A172 (cell line): Measurements from ENCODE around the gene MTNR1B. TPM values are rescaled to one million over a fixed set of nuclear protein-coding genes. Genes with fewer than 3 reads are reported as not detected.

Experiments
- DNase-seq: peaks from one replicate; pipeline ENCODE4 v3.0.0-alpha.2; 2015; ENCODE audit warnings: low spot score
- total RNA-seq: library from RNA; depleted of rRNA; stranded (reverse); fragments of >200 nt; shearing (Covaris generic); gene quantifications from 2 replicates; pipeline ENCODE4 v1.2.3, GENCODE V29; 2014; rRNA removed

Gene MTNR1B
- total RNA-seq: not detected in 2 replicates

DNA sequence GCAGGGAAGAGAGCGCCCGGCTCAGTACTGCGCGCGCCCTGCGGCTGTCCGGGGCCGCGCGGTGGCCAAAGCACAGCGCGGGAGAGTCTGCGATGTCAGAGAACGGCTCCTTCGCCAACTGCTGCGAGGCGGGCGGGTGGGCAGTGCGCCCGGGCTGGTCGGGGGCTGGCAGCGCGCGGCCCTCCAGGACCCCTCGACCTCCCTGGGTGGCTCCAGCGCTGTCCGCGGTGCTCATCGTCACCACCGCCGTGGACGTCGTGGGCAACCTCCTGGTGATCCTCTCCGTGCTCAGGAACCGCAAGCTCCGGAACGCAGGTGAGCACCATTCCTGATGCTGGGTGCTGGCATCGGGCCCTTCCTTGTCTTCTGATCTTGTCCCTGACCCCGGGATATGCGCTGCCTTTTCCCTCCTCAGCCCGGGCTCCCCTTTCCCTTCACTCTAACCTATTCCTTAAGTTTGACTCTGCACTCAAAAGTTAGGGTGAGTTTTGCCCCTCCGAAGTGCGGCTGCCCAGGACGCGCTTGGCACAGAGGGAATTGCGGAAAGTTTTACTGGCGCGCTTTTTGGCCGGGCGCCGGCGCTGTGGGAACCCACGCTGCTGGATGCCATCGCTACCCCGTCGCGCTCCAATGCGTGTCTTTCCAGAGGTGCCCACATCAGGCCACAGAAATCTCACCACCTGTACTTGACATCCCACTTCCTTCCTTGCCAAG is at the start of gene MTNR1B:
TSS of gene MTNR1B (plus strand) at position 18 of the 714 bp plus-strand sequence. CDS start at position 93, 75 bp downstream.
- no peak for DNase-seq

GRCh38 chr11:92920331-92920730 is 49.1 kb upstream of the MTNR1B start:
- DNase-seq: no peak

DNA sequence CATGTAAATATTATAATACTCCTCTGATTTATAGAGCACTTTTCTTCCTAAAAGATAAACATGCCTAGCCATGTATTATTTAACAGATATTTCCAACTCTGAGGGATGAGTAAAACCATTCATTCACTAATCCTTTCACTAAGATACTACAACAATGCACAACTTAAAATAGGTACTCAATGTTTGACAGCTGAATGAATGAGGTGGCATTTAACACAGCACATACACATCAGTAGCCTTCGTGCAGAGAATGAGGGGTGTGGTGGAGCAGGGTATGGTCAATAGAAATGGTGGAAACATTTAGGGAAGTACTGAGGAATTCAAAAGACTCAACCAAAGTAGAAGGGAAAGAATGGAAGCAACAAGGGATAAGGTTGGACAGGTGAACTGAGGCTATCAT is 46.7 kb upstream of the MTNR1B start:
- DNase-seq: no peak

- DNase-seq: no peak
Observed at GRCh38 chr11:92929246-92929645, 40.2 kb upstream of the MTNR1B start.

DNA sequence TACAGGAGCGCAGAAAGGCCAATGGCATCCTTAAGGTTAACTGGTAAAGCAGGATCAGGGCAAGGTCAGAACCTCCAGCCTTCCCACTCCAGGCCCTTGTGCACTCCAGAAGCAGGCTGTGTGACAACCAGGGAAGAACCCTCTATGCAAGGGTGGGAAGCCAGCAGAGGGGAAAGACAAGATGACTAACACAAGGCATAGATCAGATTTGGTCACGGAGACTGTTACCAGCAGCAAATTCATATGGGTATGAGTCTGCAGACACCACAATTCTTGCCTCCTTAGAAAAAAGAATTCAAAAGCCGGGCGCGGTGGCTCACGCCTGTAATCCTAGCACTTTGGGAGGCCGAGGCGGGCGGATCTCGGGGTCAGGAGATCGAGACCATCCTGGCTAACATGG is 39.8 kb upstream of the MTNR1B start:
- DNase-seq: no peak

GRCh38 chr11:92931746-92932422 is 37.6 kb upstream of the MTNR1B start:
- peak; percentile 11 for DNase-seq

- DNase-seq: no peak
Observed at GRCh38 chr11:92939305-92939704, 30.1 kb upstream of the MTNR1B start.

DNA sequence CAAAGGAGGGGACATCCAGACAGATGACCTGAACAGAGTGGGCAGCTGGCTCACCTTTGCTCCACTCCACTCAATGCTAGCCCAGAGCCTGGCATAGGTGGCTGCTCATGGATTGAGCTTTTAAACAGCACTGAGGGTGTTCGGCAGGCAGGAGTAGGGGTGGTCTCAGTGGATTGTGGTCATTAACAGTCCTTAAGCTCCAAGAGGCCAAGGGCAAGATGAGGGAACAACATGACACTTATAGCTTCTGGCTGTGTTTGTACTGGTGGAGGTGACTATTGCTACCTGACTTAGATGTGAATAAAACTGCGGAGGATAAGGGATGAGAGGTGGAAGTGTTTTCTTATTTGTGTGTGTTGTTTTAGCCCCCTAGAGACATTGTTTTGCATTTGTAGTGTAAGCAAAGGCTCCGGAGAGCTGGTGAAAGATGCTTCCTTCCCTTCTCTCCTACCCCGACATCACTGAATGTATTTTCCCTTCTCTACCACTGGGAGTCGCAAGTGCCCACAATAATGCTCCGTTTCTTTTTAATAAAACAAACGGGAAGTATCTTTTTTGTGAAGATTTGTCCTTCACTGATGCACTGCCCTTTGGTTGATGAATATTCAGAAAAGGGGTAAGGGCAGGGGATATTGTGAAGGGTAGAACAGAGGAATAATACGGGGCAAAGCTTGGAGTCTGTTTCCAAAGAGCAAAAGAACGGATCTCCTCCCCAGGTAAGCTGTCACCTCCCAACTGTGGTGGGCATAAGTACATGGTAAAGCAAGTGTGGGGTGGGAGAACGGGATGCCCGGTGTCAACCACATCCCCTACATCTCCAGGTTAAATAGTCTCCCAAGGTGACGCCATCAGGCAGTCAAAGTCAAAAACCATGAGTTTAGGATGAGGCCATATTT is 27.5 kb upstream of the MTNR1B start:
- DNase-seq: peak; percentile 10

GRCh38 chr11:92946707-92947106 is 22.7 kb upstream of the MTNR1B start:
- no peak for DNase-seq

DNA sequence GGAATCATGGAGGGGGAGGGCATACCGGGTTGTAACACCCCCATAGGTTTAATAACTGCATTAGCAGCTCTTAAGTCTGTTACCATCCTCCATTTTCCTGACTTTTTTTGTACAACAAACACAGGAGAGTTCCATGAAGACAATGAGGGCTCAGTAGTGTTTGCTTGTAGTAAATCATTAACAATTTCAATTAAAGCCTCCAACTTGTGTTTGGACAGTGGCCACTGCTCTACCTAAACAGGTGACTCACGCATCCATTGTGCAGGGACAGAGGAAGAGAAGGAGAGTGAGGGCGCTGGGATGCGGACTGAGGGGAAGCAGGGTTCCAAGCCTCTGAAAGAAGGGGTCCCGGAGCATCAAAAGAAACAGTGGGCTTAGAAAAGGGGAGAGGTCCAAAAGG is 21.3 kb upstream of the MTNR1B start:
- DNase-seq: no peak

- no peak for DNase-seq
Observed at GRCh38 chr11:92954003-92954402, 15.4 kb upstream of the MTNR1B start.

DNA sequence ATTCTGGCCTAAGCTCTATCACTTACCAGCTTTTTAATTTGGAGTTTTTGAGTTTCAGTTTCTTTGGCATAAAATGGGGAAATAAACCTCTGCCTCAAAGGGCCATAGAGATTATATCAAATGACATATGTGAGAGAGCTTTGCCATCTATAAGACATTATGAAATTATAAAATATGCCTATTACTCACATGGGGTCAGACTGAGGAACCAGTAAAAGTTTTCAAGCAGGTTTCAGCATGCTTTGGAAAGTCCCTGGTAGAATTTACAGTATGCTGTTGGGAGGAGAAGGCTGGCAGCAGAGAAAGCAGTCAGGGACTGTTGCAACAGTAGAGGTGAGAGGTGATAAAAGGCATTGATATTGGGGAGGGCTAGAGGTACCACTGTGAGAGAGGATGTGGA is 13.6 kb upstream of the MTNR1B start:
- no peak for DNase-seq

- DNase-seq: no peak
Observed at GRCh38 chr11:92960886-92961285, 8.6 kb upstream of the MTNR1B start.

GRCh38 chr11:92962446-92962845 is 7.0 kb upstream of the MTNR1B start:
- DNase-seq: no peak

DNA sequence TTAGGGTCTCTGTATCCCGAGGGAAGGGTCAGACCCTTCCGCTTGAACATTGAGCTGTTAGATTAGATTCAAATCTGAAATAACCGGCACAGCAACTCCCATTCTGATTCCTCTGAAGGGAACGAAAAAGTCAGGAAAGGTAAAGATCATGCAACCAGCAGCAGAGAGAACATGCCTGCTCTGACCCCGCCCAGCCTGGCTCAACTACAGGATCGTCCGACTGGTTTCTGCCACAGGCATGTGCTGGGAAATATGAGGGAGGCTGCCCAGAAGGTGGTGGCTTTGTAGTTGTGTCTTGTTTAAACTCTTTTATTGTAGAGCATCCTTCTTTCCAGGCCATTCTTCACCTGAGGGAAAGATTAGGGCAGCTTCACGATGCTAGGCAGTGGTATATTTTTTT is 5.0 kb upstream of the MTNR1B start:
- no peak for DNase-seq

- no peak for DNase-seq
Observed at GRCh38 chr11:92965196-92965595, 4.3 kb upstream of the MTNR1B start.

GRCh38 chr11:92967178-92967577 is 2.3 kb upstream of the MTNR1B start:
- no peak for DNase-seq

- no peak for DNase-seq
Observed at GRCh38 chr11:92967867-92968266, 1.6 kb upstream of the MTNR1B start.

DNA sequence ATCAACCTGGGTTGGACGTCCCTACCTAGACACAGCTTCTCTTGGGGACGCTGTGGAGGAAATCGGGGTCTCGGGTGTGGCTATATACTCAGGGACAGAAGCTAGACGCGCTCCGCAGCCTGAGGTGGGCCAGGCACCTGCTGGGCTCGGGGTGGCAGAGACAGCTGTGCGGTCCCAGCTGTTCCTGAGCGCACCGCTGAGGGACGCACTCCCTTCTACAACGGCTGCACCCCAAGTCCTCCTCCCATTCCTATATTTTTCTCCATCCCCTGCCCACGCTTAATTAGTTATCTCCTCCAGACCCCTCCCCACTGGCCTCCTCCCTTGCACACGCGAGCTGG is 188 bp upstream of the MTNR1B start:
- DNase-seq: no peak

DNA sequence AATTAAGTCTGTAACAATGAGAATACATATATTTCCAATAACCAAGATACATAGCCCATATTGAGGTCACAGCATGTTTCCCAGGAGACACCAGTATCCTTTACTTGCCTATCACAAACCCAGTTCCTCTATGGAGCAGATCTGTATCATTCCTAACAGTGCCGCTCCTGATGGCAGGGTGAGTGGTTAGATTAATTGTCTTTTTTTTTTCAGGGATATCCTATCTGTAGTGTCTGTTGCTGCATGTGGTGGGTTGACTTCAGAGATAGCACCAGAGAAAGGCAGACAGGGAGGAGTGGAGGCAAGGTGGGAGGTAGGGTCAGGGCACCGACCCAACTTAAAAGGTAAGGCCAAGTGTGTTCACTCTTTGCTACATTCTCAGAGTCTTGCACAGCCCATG is 2.8 kb downstream of the MTNR1B start:
- DNase-seq: no peak

DNA sequence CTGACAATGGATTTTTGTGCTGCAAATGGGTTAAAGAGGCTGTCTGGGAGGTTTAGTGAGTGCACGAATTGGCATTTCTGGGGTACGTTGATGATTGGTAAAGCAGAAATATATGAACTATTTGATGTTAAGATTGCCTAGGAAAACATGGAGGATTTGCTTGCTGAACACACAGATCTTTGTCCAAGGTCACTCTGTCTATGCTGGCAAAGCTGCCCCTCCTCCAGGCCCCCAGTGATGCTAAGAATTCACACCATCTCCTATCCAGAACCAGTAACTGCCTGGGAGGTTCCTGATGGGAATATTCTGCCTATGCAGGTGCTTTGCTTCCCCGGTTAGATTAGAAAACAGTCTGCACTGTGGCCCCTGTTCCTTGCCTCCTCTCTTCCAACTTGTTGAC is 5.8 kb downstream of the MTNR1B start:
- no peak for DNase-seq

- no peak for DNase-seq
Observed at GRCh38 chr11:92976681-92977080, 7.2 kb downstream of the MTNR1B start.

DNA sequence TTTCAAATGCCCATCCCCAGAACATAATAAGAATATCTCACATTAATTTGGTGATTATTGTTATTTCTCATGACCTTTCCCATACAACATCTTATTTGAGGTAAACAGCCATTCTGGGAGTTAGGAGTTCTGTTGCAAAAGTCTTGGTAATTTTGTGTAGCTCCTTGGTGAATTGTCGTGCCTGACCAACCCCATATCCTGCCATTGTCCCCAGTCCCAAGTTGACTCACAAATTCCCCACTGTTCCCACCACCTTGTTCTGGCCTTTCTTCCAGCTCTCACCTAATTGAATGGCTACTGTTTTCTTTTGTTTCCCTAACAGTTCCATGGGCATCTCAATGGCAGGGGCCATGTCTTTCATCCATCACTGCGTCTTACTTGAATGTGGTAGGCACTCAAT is 8.0 kb downstream of the MTNR1B start:
- DNase-seq: no peak
